Effector memory CD8-positive, alpha-beta T cell (primary cell): ENCODE measurements around the gene SYT7.

Source experiments
- ATAC-seq: fragments of 150-1000 bp; cut with Tn5 transposase; replicated peaks from 2 replicates; pipeline ENCODE4 v1.10.0; 2021; ENCODE audit warnings: mild to moderate bottlenecking, moderate library complexity
- DNase-seq, 3 experiments: peaks; one replicate each; pipeline ENCODE4 v3.0.0; 2021
- H3K27ac Mint-ChIP-seq, 2 donors: one replicate each; pipeline ENCODE4 v1.8.0; 2022; ENCODE audit warnings: mild to moderate bottlenecking in 2 of 2, mixed read lengths in 2 of 2, moderate library complexity in 2 of 2
- H3K27me3 Mint-ChIP-seq, 2 donors: one replicate each; pipeline ENCODE4 v1.8.0; 2022; ENCODE audit warnings: mixed read lengths in 2 of 2
- H3K36me3 Mint-ChIP-seq: one replicate; pipeline ENCODE4 v1.8.0; 2022; ENCODE audit warnings: mild to moderate bottlenecking, moderate library complexity, mixed read lengths; ENCODE audit not compliant: insufficient read depth
- H3K4me1 Mint-ChIP-seq, 2 donors: one replicate each; pipeline ENCODE4 v1.8.0; 2022; ENCODE audit warnings: low read depth in 2 of 2, mixed read lengths in 2 of 2
- H3K4me3 Mint-ChIP-seq, 2 donors: one replicate each; pipeline ENCODE4 v1.8.0; 2022; ENCODE audit warnings: mild to moderate bottlenecking in 2 of 2, mixed read lengths in 2 of 2, moderate library complexity in 2 of 2
- H3K9me3 Mint-ChIP-seq, 2 donors: one replicate each; pipeline ENCODE4 v1.8.0; 2022; ENCODE audit warnings: mixed read lengths in 2 of 2

Gene SYT7

GRCh38 chr11:61599968-61600710, 19.3 kb upstream of the SYT7 start:
- Mint-ChIP-seq H3K27ac (no peak overlapping the region), H3K4me3 (no peak overlapping the region), H3K27me3 (peaks cover 29 to 79% of the 10 kb centered on the region in 2 donors), H3K9me3 (no peaks in the 10 kb centered on the region), H3K4me1 (peaks cover 0 to 3% of the 10 kb centered on the region in 2 donors), H3K36me3 (no peaks in the 10 kb centered on the region)
- no peak for ATAC-seq
- no peak for DNase-seq

- Mint-ChIP-seq H3K36me3 (no peaks in the 10 kb centered on the region), H3K27me3 (peaks cover 30 to 85% of the 10 kb centered on the region in 2 donors), H3K4me1 (peaks cover 0 to 3% of the 10 kb centered on the region in 2 donors), H3K4me3 (no peak overlapping the region), H3K9me3 (no peaks in the 10 kb centered on the region), H3K27ac (no peak overlapping the region)
- DNase-seq (no peak), ATAC-seq (no peak)
Observed at GRCh38 chr11:61598886-61599868, 18.3 kb upstream of the SYT7 start.

GRCh38 chr11:61598374-61598773, 17.5 kb upstream of the SYT7 start:
- Mint-ChIP-seq H3K27me3 (peaks cover 35 to 87% of the 10 kb centered on the region in 2 donors), H3K4me1 (peaks cover 0 to 3% of the 10 kb centered on the region in 2 donors), H3K36me3 (no peaks in the 10 kb centered on the region), H3K9me3 (no peaks in the 10 kb centered on the region), H3K4me3 (no peak overlapping the region), H3K27ac (no peak overlapping the region)
- ATAC-seq: no peak
- no peak for DNase-seq

- peaks cover 0 to 3% of the 10 kb centered on the region in 2 donors for H3K4me1 Mint-ChIP-seq
Observed at GRCh38 chr11:61596990-61597389, 16.1 kb upstream of the SYT7 start.

GRCh38 chr11:61596542-61596941, 15.7 kb upstream of the SYT7 start:
- no peaks in the 10 kb centered on the region for H3K36me3 Mint-ChIP-seq
- ATAC-seq (no peak), DNase-seq (no peak)
- peaks cover 46 to 88% of the 10 kb centered on the region in 2 donors for H3K27me3 Mint-ChIP-seq
- H3K9me3 Mint-ChIP-seq: no peaks in the 10 kb centered on the region
- H3K27ac Mint-ChIP-seq: no peak overlapping the region
- peaks cover 0 to 3% of the 10 kb centered on the region in 2 donors for H3K4me1 Mint-ChIP-seq
- H3K4me3 Mint-ChIP-seq: no peak overlapping the region

More at GRCh38 chr11:61596990-61597389, 16.1 kb upstream of the SYT7 start:
- no peaks in the 10 kb centered on the region for H3K36me3 Mint-ChIP-seq
- H3K27me3 Mint-ChIP-seq: peaks cover 46 to 87% of the 10 kb centered on the region in 2 donors
- no peak overlapping the region for H3K27ac Mint-ChIP-seq
- ATAC-seq (no peak), DNase-seq (no peak)
- no peak overlapping the region for H3K4me3 Mint-ChIP-seq
- H3K9me3 Mint-ChIP-seq: no peaks in the 10 kb centered on the region

DNA sequence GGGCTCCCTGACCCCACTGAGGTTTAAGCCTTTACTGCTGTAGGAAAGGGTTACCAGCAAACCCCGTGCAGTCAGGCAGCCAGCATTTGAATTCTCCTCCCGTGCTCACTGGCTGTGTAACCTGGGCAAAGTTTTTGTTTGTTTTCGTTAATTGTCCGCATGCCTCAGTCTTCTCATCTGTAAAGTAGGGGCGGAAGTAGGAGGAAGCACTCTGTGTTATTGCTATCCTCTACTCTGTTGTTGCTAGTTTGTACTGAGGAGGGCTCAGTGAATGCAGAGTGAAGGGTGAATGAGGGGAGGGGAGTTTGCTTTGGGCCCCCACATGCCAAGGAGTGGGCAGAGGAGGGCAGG, 14.0 kb upstream of the SYT7 start:
- Mint-ChIP-seq H3K27me3 (peaks cover 46 to 83% of the 10 kb centered on the region in 2 donors), H3K27ac (no peak overlapping the region), H3K4me3 (no peak overlapping the region), H3K36me3 (no peaks in the 10 kb centered on the region), H3K4me1 (peaks cover 0 to 3% of the 10 kb centered on the region in 2 donors), H3K9me3 (no peaks in the 10 kb centered on the region)
- DNase-seq (no peak), ATAC-seq (no peak)

DNA sequence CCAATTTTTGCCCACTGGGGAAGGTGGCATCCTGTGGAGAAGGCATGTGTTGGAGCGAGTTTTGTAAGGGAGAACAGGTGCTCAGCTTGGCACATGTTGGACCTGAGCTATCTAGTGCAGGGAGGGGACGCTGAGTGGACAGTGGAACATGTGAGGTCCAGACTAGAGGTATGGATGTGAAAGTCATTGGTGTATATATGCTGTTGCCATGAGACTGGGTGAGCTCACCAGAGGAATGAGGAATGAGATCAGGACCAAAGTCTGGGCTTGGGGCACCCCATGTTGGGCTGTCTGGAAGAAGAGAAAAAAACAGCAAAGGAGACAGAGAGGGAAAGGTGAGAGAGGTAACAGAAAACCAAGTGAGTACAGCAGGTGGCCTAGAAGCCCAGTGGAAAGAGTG, 12.3 kb upstream of the SYT7 start:
- no peak overlapping the region for H3K4me3 Mint-ChIP-seq
- ATAC-seq (no peak), DNase-seq (no peak)
- no peaks in the 10 kb centered on the region for H3K36me3 Mint-ChIP-seq
- H3K9me3 Mint-ChIP-seq: no peaks in the 10 kb centered on the region
- peaks cover 48 to 83% of the 10 kb centered on the region in 2 donors for H3K27me3 Mint-ChIP-seq
- no peak overlapping the region for H3K27ac Mint-ChIP-seq
- H3K4me1 Mint-ChIP-seq: peaks cover 9 to 10% of the 10 kb centered on the region in 2 donors

- Mint-ChIP-seq H3K36me3 (no peaks in the 10 kb centered on the region), H3K4me3 (no peak overlapping the region), H3K27me3 (peaks cover 48 to 75% of the 10 kb centered on the region in 2 donors), H3K4me1 (peaks cover 9 to 12% of the 10 kb centered on the region in 2 donors), H3K9me3 (no peaks in the 10 kb centered on the region), H3K27ac (no peak overlapping the region)
- no peak for DNase-seq
- no peak for ATAC-seq
Observed at GRCh38 chr11:61592176-61592575, 11.3 kb upstream of the SYT7 start.

DNA sequence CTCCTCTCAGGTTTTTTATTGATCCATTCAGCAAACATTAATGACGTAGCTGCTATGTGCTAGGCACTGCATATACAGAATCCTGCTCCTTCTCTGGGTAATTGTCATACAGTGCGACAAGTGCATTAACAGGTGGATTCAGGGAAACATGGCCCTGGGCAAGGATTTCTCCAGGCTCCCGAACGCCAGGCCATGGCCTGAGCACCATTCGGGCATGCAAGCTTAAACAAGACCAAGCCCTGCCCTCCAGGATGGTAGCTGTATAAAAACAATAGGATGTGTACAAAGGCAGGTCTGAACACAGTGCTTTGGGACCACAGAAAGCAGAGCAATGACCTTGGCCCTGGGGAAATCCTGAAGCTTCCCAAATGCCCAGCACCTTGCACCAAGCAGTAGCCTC, 9.1 kb upstream of the SYT7 start:
- Mint-ChIP-seq H3K4me1 (peaks cover 9 to 12% of the 10 kb centered on the region in 2 donors), H3K27me3 (peaks cover 48 to 79% of the 10 kb centered on the region in 2 donors), H3K36me3 (no peaks in the 10 kb centered on the region), H3K27ac (no peak overlapping the region), H3K9me3 (no peaks in the 10 kb centered on the region), H3K4me3 (no peak overlapping the region)
- no peak for ATAC-seq
- DNase-seq: no peak

DNA sequence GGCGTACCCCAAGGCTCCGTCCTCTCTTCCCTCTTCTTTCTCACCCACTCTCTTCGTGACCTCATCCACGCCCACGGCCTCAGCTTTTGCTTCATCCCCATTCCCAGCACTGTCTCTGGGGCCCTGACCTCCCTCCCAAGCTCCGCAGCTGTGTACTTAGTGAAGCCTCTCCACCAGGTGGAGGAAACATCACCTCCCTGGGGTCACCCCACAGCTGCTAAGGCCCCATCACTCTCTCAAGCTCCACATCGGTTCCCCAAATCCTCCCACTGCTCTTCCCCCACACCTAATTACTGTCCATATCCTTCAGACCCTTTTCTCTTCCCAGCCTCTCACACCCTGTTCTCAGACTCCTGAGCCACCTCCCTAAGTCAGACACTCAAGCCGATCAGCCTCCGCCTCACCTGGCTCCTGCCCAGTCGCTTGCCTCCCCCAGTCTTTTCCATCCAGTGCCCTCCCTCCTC, 7.9 kb upstream of the SYT7 start:
- no peaks in the 10 kb centered on the region for H3K9me3 Mint-ChIP-seq
- peaks cover 48 to 78% of the 10 kb centered on the region in 2 donors for H3K27me3 Mint-ChIP-seq
- DNase-seq (no peak), ATAC-seq (no peak)
- peak overlapping the region; percentile 61 to 66 for H3K4me3 Mint-ChIP-seq
- H3K27ac Mint-ChIP-seq: no peak overlapping the region
- H3K4me1 Mint-ChIP-seq: peaks cover 9 to 12% of the 10 kb centered on the region in 2 donors
- H3K36me3 Mint-ChIP-seq: no peaks in the 10 kb centered on the region

DNA sequence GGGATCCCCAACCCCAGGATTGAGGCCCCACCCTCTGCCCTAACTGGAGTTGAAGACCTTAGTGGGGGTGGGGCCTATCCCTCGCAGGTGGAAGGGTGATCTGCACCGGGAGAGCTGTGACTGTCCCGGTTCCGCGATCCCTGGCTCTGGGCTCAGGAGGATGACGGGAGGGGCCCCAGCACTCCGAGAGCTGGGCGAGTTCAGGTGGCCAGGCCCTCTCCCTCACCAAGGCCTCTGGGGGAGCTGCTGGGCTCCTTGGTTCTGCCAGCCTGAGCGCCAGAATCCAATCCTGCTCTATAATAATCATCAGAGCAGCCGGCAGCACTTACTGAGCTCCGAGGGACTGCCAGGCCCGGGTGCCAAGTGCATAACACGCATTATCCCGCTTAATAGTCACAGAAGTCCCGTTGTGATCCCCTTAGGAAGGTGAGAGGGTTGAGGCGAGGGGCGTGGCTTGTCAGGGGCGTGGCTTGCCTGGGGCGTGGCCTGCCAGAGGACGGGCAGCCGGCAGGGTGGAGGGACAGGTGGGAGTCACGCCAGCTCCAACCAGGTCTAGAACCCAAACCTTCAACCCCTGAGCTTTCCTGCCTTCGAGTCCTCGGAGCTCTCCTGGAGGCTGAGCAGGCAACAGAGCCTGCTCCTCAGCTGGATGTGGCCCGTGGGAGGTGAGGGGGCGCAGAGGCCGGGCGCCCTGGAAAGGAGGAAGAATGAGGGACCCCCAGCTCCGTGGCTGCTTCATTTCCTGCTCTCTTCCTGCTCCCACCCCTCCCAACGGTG, 7.3 kb upstream of the SYT7 start:
- H3K36me3 Mint-ChIP-seq: no peaks in the 10 kb centered on the region
- H3K9me3 Mint-ChIP-seq: no peaks in the 10 kb centered on the region
- peak; percentile 78 for ATAC-seq
- no peak overlapping the region for H3K27ac Mint-ChIP-seq
- peaks cover 9 to 12% of the 10 kb centered on the region in 2 donors for H3K4me1 Mint-ChIP-seq
- DNase-seq: peak; percentile 50 to 59 (median 51)
- H3K27me3 Mint-ChIP-seq: peaks cover 44 to 78% of the 10 kb centered on the region in 2 donors
- peak overlapping the region; percentile 61 to 66 for H3K4me3 Mint-ChIP-seq

- Mint-ChIP-seq H3K4me3 (peak overlapping the region; percentile 61 to 66), H3K9me3 (no peaks in the 10 kb centered on the region), H3K27me3 (peaks cover 44 to 78% of the 10 kb centered on the region in 2 donors), H3K36me3 (no peaks in the 10 kb centered on the region), H3K4me1 (peaks cover 9 to 12% of the 10 kb centered on the region in 2 donors), H3K27ac (no peak overlapping the region)
- DNase-seq (peak in 1 of 3 experiments; percentile 19), ATAC-seq (peak; percentile 42)
Observed at GRCh38 chr11:61587541-61587941, 6.7 kb upstream of the SYT7 start.
